ENCODE data around the gene GPC2.

Gene GPC2

GRCh38 chr7:100122067-100122466, 55.1 kb downstream of the GPC2 start:
- no peak for DNase-seq (ENCODE audit: low read depth)

GRCh38 chr7:100120733-100121036, 56.5 kb downstream of the GPC2 start:
- no peak for DNase-seq (ENCODE audit: low read depth)

GRCh38 chr7:100119970-100120732, 57.0 kb downstream of the GPC2 start:
- DNase-seq (ENCODE audit: low read depth): peak; percentile 62

Measured in T follicular helper cell (primary cell).